GM23248 (cell line): ENCODE data around the gene CTR9. TPM values are rescaled to one million over a fixed set of nuclear protein-coding genes. Genes with fewer than 3 reads are reported as not detected.

ENCODE experiments used
- DNase-seq: peaks from one replicate; pipeline ENCODE4 v3.0.0-alpha.2; 2015
- H2AFZ ChIP-seq: fragments of 200-600 bp; sonication (generic); 2 replicates; pipeline ENCODE4 v1.6.1; 2016; ENCODE audit warnings: antibody characterized with exemption
- H3F3A ChIP-seq: fragments of 200-600 bp; sonication (generic); 2 replicates; pipeline ENCODE4 v1.6.1; 2016; ENCODE audit warnings: mild to moderate bottlenecking, antibody characterized with exemption, mixed run types; ENCODE audit not compliant: insufficient read depth
- H3K27ac ChIP-seq: fragments of 200-600 bp; sonication (generic); 2 replicates; pipeline ENCODE4 v1.5.1; 2016; ENCODE audit warnings: mild to moderate bottlenecking
- H3K27me3 ChIP-seq: fragments of 200-600 bp; sonication (generic); replicated peaks from 2 replicates; pipeline ENCODE4 v1.6.1; 2016; ENCODE audit warnings: mild to moderate bottlenecking; ENCODE audit not compliant: insufficient read depth
- H3K36me3 ChIP-seq: fragments of 200-600 bp; sonication (generic); 2 replicates; pipeline ENCODE4 v1.6.1; 2016; ENCODE audit warnings: low read depth, mild to moderate bottlenecking
- H3K4me1 ChIP-seq: fragments of 200-600 bp; sonication (generic); 2 replicates; pipeline ENCODE4 v1.6.1; 2016; ENCODE audit warnings: mild to moderate bottlenecking; ENCODE audit not compliant: insufficient read depth
- H3K4me2 ChIP-seq: fragments of 200-600 bp; sonication (generic); one replicate; pipeline ENCODE4 v1.6.1; 2016; ENCODE audit warnings: mild to moderate bottlenecking; ENCODE audit not compliant: unreplicated experiment
- H3K4me3 ChIP-seq: fragments of 200-600 bp; sonication (generic); 2 replicates; pipeline ENCODE4 v1.5.1; 2016; ENCODE audit warnings: mild to moderate bottlenecking
- H3K79me2 ChIP-seq: fragments of 200-600 bp; sonication (generic); 2 replicates; pipeline ENCODE4 v1.6.1; 2016; ENCODE audit warnings: mild to moderate bottlenecking; ENCODE audit not compliant: insufficient read depth
- H3K9ac ChIP-seq: fragments of 200-600 bp; sonication (generic); 2 replicates; pipeline ENCODE4 v1.6.1; 2016; ENCODE audit warnings: mild to moderate bottlenecking
- H3K9me2 ChIP-seq: fragments of 200-600 bp; sonication (generic); 2 replicates; pipeline ENCODE4 v1.6.1; 2016; ENCODE audit warnings: mixed run types, mild to moderate bottlenecking, moderate library complexity; ENCODE audit not compliant: insufficient read depth
- H3K9me3 ChIP-seq: fragments of 200-600 bp; sonication (generic); one replicate; pipeline ENCODE4 v1.6.1; 2017; ENCODE audit warnings: low read depth
- H4K20me1 ChIP-seq: fragments of 200-600 bp; sonication (generic); 2 replicates; pipeline ENCODE4 v1.6.0; 2016; ENCODE audit not compliant: insufficient read depth
- EZH2 ChIP-seq: fragments of 200-600 bp; sonication (generic); IDR thresholded peaks from 2 replicates; pipeline ENCODE4 v1.6.1; 2018; ENCODE audit warnings: antibody characterized with exemption, mild to moderate bottlenecking; ENCODE audit not compliant: insufficient read depth, poor library complexity, severe bottlenecking
- EZH2phosphoT487 ChIP-seq: fragments of 200-600 bp; sonication (generic); IDR thresholded peaks from 2 replicates; pipeline ENCODE4 v1.6.1; 2018; ENCODE audit warnings: antibody characterized with exemption, moderate library complexity, mild to moderate bottlenecking, low read depth; ENCODE audit not compliant: insufficient read depth
- WGBS, 2 experiments: methylation state at CpG; one replicate each; pipeline ENCODE4 v1.1.6; 2015 to 2017; ENCODE audit warnings: low lambda C conversion rate in 2 of 2, low coverage in 1 of 2; ENCODE audit errors: missing lambda C conversion rate in 2 of 2; 5-methylcytosine and 5-hydroxymethylcytosine counted together
- in situ Hi-C: fragments of 300-500 bp; cut with MboI; formaldehyde crosslinking; loops from 2 replicates; pipeline ENCODE4 v1.15.0; 2020
- polyA plus RNA-seq: library from polyadenylated mRNA; unstranded; fragments of >200 nt; fragmentation: Nextera tagmentation; extraction: Ambion mirVana; gene quantifications from 2 replicates; pipeline ENCODE4 v1.2.1, GENCODE V29; 2016
- total RNA-seq: library from RNA; depleted of rRNA; stranded (reverse); fragments of >200 nt; shearing (Covaris generic); gene quantifications from 2 replicates; pipeline ENCODE4 v1.2.3, GENCODE V29; 2014

The CTR9 gene
- total and polyA plus RNA-seq, 2 experiments from 2014 or later, result 20.2 to 32.3 TPM

DNA sequence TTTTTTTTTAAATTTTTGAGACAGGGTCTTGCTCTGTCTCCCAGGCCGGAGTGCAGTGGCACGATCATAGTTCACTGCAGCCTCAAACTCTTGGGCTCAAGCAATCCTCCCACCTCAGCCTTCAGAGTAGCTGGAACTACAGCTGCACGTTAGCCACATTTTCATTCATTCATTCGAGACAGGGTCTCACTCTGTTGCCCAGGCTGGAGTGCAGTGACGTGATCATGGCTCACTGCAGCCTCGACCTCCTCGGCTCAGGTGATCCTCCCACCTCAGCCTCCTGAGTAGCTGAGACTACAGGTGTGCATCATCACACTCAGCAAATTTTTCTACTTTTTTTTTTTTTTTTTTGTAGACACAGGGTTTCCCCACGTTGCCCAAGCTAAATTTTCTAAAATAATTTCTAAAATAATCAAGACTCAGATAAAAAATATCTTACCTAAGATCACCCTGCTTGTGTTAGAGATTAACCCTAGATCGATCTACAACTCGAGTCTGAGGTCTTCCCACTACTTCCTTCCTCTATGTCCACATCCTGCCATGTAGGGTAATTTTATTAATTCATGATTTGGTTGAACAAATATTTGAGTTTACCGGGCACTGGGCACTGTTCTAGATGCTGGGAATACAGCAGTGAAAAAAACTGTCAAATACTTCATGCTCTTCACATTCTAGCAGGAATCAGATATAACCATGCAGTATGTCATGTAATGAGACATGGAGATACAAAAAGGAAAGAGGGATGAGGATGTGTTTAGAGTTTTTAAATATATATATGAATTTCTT lies 42.6 kb downstream of the CTR9 start:
- H4K20me1 ChIP-seq, result no peaks in the 10 kb centered on the region
- WGBS, 2 experiments, result 88 to 93% methylated on average over 11 of the region's 11 CpGs
- peaks cover 50% of the 10 kb centered on the region for H3F3A ChIP-seq
- H3K9me3 ChIP-seq, result no peaks in the 10 kb centered on the region
- H3K9me2 ChIP-seq, result no peaks in the 10 kb centered on the region
- no peak overlapping the region for H3K27ac ChIP-seq
- TF ChIP-seq EZH2 (no peak), EZH2phosphoT487 (no peak)
- H3K4me1 ChIP-seq, result 0 out of 2 replicates have a peak, but pooled peaks cover 4% of the 10 kb centered on the region
- in situ Hi-C loops, result loop anchor here (5.0 to 25.0 kb wide), 3 partner anchors 229 to 994 kb away; no protein-coding TSS in a partner anchor
- no peak overlapping the region for H3K4me2 ChIP-seq
- no peak for DNase-seq
- H3K4me3 ChIP-seq, result no peak overlapping the region
- 0 out of 2 replicates have a peak, but pooled peaks cover 2% of the 10 kb centered on the region for H3K79me2 ChIP-seq
- no peak overlapping the region for H3K9ac ChIP-seq
- no peaks in the 10 kb centered on the region for H3K27me3 ChIP-seq
- peaks cover 27% of the 10 kb centered on the region for H3K36me3 ChIP-seq
- H2AFZ ChIP-seq, result no peak overlapping the region

DNA sequence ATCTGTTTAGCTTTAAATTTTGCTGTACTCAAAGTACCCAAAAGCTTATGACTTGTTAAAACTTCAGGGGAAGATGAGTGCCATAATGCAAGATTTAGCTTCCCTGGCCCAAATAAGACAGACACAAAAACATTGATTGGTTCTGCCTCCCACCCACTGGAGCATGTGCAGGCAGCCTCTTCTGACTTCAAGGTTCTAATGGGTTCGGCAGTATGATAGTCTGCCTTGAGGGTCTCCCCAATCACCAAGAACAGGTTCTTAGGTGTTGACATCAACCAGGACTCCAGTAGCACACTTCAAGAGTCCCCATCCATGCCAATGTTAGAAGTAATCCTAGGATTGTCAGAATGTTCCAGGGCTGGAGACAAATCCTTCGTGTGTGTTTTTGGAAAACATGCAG lies 45.1 kb downstream of the CTR9 start:
- in situ Hi-C loops, result loop anchor here (25.0 kb wide), 2 partner anchors 366 to 991 kb away; no protein-coding TSS in a partner anchor
- 22 to 43% methylated on average over 2 of the region's 2 CpGs for WGBS, 2 experiments
- H3K36me3 ChIP-seq, result peaks cover 52% of the 10 kb centered on the region
- H3K9me3 ChIP-seq, result no peaks in the 10 kb centered on the region
- no peaks in the 10 kb centered on the region for H3K27me3 ChIP-seq
- H3K4me1 ChIP-seq, result 0 out of 2 replicates have a peak, but pooled peaks cover 4% of the 10 kb centered on the region
- DNase-seq, result no peak
- H3K9me2 ChIP-seq, result no peaks in the 10 kb centered on the region
- no peak overlapping the region for H3K4me3 ChIP-seq
- no peak overlapping the region for H3K4me2 ChIP-seq
- H4K20me1 ChIP-seq, result no peaks in the 10 kb centered on the region
- peaks cover 22% of the 10 kb centered on the region; the same call in 1 of the 2 replicates for H3K79me2 ChIP-seq
- peaks cover 75% of the 10 kb centered on the region for H3F3A ChIP-seq
- H3K9ac ChIP-seq, result no peak overlapping the region
- H2AFZ ChIP-seq, result no peak overlapping the region
- TF ChIP-seq EZH2phosphoT487 (no peak), EZH2 (no peak)
- peak overlapping the region; percentile 13; the same call in 1 of the 2 replicates for H3K27ac ChIP-seq

DNA sequence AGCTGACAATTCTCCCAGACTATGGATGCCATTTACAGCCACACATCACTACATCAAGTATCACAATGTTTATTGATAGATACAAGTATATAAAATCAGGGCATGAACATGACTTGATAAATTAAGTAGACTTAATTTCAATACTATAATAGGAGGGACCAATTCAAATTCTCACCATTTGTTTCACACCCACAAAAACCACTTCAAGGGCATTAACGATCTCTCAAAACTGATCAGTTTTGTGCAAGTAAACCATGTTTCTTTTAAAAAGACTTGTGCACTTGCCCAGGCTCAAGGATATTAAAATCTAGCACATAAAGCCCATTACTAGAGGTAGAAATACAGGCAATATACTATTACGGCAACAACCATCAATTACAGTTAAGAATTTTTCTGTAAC lies 46.0 kb downstream of the CTR9 start:
- Histone ChIP-seq H3K79me2 (peaks cover 30% of the 10 kb centered on the region), H3K9me2 (no peaks in the 10 kb centered on the region), H3K36me3 (peaks cover 60% of the 10 kb centered on the region), H3K27me3 (no peaks in the 10 kb centered on the region), H2AFZ (no peak overlapping the region), H3K9me3 (no peaks in the 10 kb centered on the region), H3K27ac (0 out of 2 replicates have a peak overlapping the region, but pooled peaks have one; percentile 13), H3K4me2 (no peak overlapping the region), H3F3A (peaks cover 83% of the 10 kb centered on the region), H3K4me1 (0 out of 2 replicates have a peak, but pooled peaks cover 4% of the 10 kb centered on the region), H4K20me1 (no peaks in the 10 kb centered on the region), H3K4me3 (no peak overlapping the region), H3K9ac (no peak overlapping the region)
- 40 to 49% methylated on average over 2 of the region's 2 CpGs for WGBS, 2 experiments
- in situ Hi-C loops, result loop anchor here (25.0 kb wide), 2 partner anchors 365 to 990 kb away; no protein-coding TSS in a partner anchor
- no peak for TF ChIP-seq EZH2phosphoT487
- DNase-seq, result no peak

DNA sequence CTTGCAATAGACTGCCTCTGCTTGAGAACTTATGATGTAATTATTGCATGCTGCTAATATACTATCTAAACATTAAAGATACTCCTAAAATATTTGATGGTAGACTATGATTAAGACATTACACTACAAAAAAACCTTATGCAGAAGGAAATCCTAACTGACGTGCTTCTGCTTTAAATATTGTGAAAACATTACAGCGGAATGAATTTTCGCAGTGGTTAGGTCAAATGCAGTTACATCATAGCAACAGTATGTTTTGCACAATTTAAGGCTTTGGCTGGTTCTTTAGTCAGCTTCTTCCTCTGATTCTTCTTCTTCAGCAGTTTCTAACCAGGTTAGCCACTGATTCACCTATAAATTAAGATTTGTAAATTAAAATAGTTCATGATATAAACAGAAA lies 46.5 kb downstream of the CTR9 start:
- Histone ChIP-seq H3K79me2 (peaks cover 36% of the 10 kb centered on the region), H3K27ac (peak overlapping the region; percentile 8; the same call in 1 of the 2 replicates), H3K9me3 (no peaks in the 10 kb centered on the region), H2AFZ (no peak overlapping the region), H3K4me1 (0 out of 2 replicates have a peak, but pooled peaks cover 4% of the 10 kb centered on the region), H4K20me1 (no peaks in the 10 kb centered on the region), H3K9me2 (no peaks in the 10 kb centered on the region), H3K4me2 (no peak overlapping the region), H3K36me3 (peaks cover 65% of the 10 kb centered on the region), H3K9ac (no peak overlapping the region), H3F3A (peaks cover 89% of the 10 kb centered on the region), H3K4me3 (no peak overlapping the region), H3K27me3 (no peaks in the 10 kb centered on the region)
- 78 to 86% methylated on average over 3 of the region's 3 CpGs for WGBS, 2 experiments
- TF ChIP-seq EZH2 (no peak), EZH2phosphoT487 (no peak)
- in situ Hi-C loops, result loop anchor here (25.0 kb wide), 2 partner anchors 365 to 990 kb away; no protein-coding TSS in a partner anchor
- no peak for DNase-seq
